GM12873 (cell line): ENCODE data around the gene SFT2D3.

ENCODE experiments used
- TF ChIP-seq, protein P1 (sequence below): IDR thresholded peaks from 2 replicates; pipeline ENCODE4 v1.5.1; 2012; ENCODE audit warnings: low read depth, mild to moderate bottlenecking, moderate library complexity, low read length, control low read depth; ENCODE audit not compliant: insufficient read depth; ENCODE audit errors: missing control alignments

Gene SFT2D3

GRCh38 chr2:127719301-127720218 is 18.3 kb downstream of the SFT2D3 start:
- TF ChIP-seq, protein P1, sequence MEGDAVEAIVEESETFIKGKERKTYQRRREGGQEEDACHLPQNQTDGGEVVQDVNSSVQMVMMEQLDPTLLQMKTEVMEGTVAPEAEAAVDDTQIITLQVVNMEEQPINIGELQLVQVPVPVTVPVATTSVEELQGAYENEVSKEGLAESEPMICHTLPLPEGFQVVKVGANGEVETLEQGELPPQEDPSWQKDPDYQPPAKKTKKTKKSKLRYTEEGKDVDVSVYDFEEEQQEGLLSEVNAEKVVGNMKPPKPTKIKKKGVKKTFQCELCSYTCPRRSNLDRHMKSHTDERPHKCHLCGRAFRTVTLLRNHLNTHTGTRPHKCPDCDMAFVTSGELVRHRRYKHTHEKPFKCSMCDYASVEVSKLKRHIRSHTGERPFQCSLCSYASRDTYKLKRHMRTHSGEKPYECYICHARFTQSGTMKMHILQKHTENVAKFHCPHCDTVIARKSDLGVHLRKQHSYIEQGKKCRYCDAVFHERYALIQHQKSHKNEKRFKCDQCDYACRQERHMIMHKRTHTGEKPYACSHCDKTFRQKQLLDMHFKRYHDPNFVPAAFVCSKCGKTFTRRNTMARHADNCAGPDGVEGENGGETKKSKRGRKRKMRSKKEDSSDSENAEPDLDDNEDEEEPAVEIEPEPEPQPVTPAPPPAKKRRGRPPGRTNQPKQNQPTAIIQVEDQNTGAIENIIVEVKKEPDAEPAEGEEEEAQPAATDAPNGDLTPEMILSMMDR: no peak

GRCh38 chr2:127721311-127721977 is 20.1 kb downstream of the SFT2D3 start:
- TF ChIP-seq, protein P1: no peak

GRCh38 chr2:127721978-127722355 is 20.7 kb downstream of the SFT2D3 start:
- TF ChIP-seq, protein P1: no peak

DNA sequence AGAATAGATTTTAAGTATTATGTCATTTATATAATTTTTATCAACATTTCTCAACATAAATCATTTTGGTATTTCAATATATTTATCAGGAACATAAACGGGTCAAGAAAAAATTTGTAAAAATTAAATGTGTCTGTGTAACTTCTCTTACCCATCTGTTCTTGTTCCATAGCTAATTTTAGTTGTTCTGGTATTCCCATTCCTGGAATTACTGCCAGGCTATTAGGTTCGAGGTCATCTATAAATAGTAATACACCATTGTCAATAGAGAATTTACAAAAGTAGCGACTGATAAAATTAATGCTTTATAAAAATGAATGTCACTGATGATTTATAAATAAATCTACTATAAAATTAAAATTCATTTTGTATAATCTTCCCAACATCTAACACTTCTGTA is 21.5 kb downstream of the SFT2D3 start:
- TF ChIP-seq, protein P1: no peak

DNA sequence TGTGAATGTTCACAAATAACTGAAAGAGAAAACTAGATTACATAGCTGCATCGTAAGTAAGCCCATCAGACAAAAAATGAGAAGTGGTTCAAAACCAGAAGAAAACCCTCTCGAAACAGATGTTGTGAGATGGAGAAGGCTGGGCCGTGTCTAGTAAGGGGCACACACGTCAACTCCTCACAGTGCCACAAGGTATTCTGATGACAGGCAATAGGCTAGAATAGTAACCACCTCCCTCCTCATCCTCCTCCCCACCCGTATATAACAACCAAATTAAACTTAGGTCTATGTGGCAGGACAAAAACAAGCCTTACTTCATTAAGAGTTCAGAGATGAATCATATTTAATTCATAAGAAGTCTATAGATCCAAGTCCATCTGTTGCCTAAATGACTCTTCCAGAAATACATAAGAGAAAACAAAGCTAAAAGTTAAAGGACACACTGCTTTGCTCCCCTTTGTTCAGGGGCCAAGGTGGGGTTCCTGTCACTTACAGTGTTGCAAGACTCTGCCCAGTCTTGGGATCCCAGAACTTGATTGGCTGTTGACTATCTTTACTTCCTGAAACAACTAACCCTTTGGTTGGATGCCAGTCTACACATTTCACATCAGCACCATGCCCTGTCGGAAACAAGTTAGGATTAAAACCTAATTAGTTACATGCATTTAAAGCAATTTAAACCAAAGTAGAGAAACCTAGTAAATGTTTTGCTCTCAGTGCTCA is 25.0 kb downstream of the SFT2D3 start:
- TF ChIP-seq, protein P1: no peak

DNA sequence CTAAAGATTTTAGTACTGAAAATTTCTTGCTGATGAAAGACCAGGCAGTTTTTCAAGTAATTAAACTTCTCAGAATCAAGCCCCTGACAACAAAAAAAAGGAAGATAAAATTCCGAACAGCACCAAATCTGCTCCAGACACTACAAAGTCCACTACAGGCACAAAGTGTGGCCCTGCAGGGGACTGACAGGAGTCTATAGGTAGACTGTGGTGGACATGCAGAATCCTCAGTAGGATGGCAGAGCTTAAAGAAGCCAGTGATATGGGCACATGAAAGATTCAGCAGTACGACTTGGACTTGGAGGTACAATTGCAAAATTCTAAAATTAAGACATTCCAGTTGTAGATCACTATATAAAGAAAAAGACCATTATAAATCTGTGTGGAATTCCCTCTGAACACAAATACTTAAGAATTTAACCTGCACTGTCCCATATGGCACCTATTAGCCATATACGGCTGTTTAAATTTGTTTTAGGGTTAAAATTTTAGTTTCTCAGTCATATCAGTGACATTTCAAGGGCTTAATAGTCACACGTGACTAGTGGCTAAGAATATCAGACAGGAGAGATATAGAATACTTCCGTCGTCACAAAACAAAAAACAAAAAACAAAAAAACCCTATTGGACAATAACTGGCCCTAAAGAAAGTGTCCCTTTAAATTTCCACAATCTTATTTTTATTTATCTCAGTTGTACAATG is 32.0 kb downstream of the SFT2D3 start:
- TF ChIP-seq, protein P1: no peak
